Spleen (tissue), 7 donors: Measurements from ENCODE around the gene RTN4IP1.

Source experiments
- CTCF ChIP-seq, 11 experiments: fragments of 200-600 bp in 7 of 11; fragments of 450-650 bp in 4 of 11; sonication (generic) in 4 of 11; IDR thresholded peaks in 8 of 11; conservative IDR thresholded peaks in 3 of 11; 1 replicate in 7 of 11; 2 replicates in 4 of 11; pipeline versions ENCODE4 v1.4.0 to v1.8.0; 2016 to 2021; ENCODE audit warnings: antibody characterized with exemption in 11 of 11, inconsistent platforms in 4 of 11, mild to moderate bottlenecking in 1 of 11
- POLR2A ChIP-seq, 3 donors: fragments of 450-650 bp; IDR thresholded peaks; one replicate each; pipeline ENCODE4 v1.5.1; 2017; ENCODE audit warnings: antibody characterized with exemption in 3 of 3, mild to moderate bottlenecking in 1 of 3
- POLR2AphosphoS5 ChIP-seq, 3 donors: sonication (generic); formaldehyde crosslinking; IDR thresholded peaks; one replicate each; pipeline ENCODE4 v1.5.1; 2017; ENCODE audit warnings: antibody characterized with exemption in 3 of 3
- donor health status: DM: no; HTN: no; CAD: no; lungs with moderate emphysema.
- donor health status: DM: no; HTN: no; CAD: no.
- donor health status: DM: no; HTN: no; CAD: no.

GRCh38 chr6:106569428-106569827 is 59.9 kb downstream of the RTN4IP1 start:
- no peak for TF ChIP-seq CTCF (IDR thresholded peaks at IDR 0.05 in 8 of 11, conservative IDR thresholded peaks at IDR 0.05 in 3 of 11)
- no peak for TF ChIP-seq POLR2A (IDR thresholded peaks at IDR 0.05)
- no peak for TF ChIP-seq POLR2AphosphoS5 (IDR thresholded peaks at IDR 0.05)
